GM12874 (cell line): ENCODE data around the gene DNAH14.

Experiments used
- TF ChIP-seq, protein P1 (sequence below): IDR thresholded peaks from 2 replicates; pipeline ENCODE4 v1.5.1; 2011; ENCODE audit warnings: low read depth, mild to moderate bottlenecking, control low read depth, low read length, moderate library complexity; ENCODE audit not compliant: insufficient read depth

The DNAH14 gene

GRCh38 chr1:225070972-225071371, 141.5 kb downstream of the DNAH14 start:
- TF ChIP-seq, protein P1, sequence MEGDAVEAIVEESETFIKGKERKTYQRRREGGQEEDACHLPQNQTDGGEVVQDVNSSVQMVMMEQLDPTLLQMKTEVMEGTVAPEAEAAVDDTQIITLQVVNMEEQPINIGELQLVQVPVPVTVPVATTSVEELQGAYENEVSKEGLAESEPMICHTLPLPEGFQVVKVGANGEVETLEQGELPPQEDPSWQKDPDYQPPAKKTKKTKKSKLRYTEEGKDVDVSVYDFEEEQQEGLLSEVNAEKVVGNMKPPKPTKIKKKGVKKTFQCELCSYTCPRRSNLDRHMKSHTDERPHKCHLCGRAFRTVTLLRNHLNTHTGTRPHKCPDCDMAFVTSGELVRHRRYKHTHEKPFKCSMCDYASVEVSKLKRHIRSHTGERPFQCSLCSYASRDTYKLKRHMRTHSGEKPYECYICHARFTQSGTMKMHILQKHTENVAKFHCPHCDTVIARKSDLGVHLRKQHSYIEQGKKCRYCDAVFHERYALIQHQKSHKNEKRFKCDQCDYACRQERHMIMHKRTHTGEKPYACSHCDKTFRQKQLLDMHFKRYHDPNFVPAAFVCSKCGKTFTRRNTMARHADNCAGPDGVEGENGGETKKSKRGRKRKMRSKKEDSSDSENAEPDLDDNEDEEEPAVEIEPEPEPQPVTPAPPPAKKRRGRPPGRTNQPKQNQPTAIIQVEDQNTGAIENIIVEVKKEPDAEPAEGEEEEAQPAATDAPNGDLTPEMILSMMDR: no peak

- TF ChIP-seq, protein P1: no peak
Measured at GRCh38 chr1:225097175-225097574, 167.7 kb downstream of the DNAH14 start.

DNA sequence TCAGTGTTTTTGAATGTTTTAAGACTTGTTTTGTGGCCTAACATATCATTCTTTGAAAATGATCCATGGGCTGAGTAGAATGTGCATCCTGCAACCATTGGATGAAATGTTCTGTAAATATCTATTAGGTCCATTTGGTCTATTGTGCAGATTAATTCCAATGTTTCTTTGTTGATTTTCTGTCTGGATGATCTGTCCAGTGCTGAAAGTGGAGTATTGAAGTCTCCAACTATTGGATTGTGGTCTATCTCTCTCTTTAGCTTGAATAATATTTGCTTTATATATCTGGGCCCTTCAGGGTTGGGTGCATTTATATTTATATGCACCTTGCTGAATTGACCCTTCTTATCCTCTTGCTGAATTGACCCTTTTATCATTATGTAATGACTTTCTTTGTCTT, 181.5 kb downstream of the DNAH14 start:
- TF ChIP-seq, protein P1: no peak

- TF ChIP-seq, protein P1: no peak
Measured at GRCh38 chr1:225113265-225113664, 183.8 kb downstream of the DNAH14 start.

GRCh38 chr1:225114354-225114990, 185.0 kb downstream of the DNAH14 start:
- TF ChIP-seq, protein P1: no peak

- TF ChIP-seq, protein P1: no peak
Measured at GRCh38 chr1:225119307-225119706, 189.8 kb downstream of the DNAH14 start.

- TF ChIP-seq, protein P1: no peak
Measured at GRCh38 chr1:225121095-225121494, 191.6 kb downstream of the DNAH14 start.
